Tibial nerve (tissue), 4 donors: ENCODE results near the gene PFAS. TPM values are rescaled to one million over a fixed set of nuclear protein-coding genes. Genes with fewer than 3 reads are reported as not detected.

Source experiments
- DNase-seq, 2 donors: peaks; one replicate each; pipeline ENCODE4 v3.0.0-alpha.2; 2019; ENCODE audit warnings: low spot score in 2 of 2
- H3K27ac ChIP-seq, 4 donors: fragments of 200-600 bp; sonication (generic) in 3 of 4; one replicate each; pipeline ENCODE4 v1.5.1; 2017 to 2019; ENCODE audit warnings: mild to moderate bottlenecking in 1 of 4
- H3K27me3 ChIP-seq, 2 donors: fragments of 200-600 bp; sonication (generic) in 1 of 2; one replicate each; pipeline versions ENCODE4 v1.5.1 to v1.6.0; 2017 to 2019
- H3K36me3 ChIP-seq, 3 donors: fragments of 200-600 bp; sonication (generic); one replicate each; pipeline ENCODE4 v1.5.1; 2018 to 2019
- H3K4me1 ChIP-seq, 4 donors: fragments of 200-600 bp; sonication (generic) in 3 of 4; one replicate each; pipeline ENCODE4 v1.5.1; 2017 to 2019
- H3K4me3 ChIP-seq, 4 donors: fragments of 200-600 bp; sonication (generic) in 3 of 4; one replicate each; pipeline ENCODE4 v1.5.1; 2017 to 2019; ENCODE audit warnings: mild to moderate bottlenecking in 1 of 4, moderate library complexity in 1 of 4
- H3K9me3 ChIP-seq, 4 donors: fragments of 200-600 bp; sonication (generic) in 3 of 4; one replicate each; pipeline ENCODE4 v1.5.1; 2017 to 2019
- CTCF ChIP-seq, 5 experiments: fragments of 200-600 bp in 3 of 5; fragments of 450-650 bp in 2 of 5; sonication (generic) in 3 of 5; IDR thresholded peaks; one replicate each; pipeline ENCODE4 v1.5.1; 2016 to 2019; ENCODE audit warnings: antibody characterized with exemption in 5 of 5, mild to moderate bottlenecking in 3 of 5, moderate library complexity in 2 of 5
- EP300 ChIP-seq, 2 donors: sonication (generic); formaldehyde crosslinking; IDR thresholded peaks; one replicate each; pipeline ENCODE4 v1.6.1; 2017; ENCODE audit warnings: antibody characterized with exemption in 2 of 2, mild to moderate bottlenecking in 1 of 2
- POLR2A ChIP-seq, 2 donors: fragments of 450-650 bp; IDR thresholded peaks; one replicate each; pipeline ENCODE4 v1.6.1; 2017; ENCODE audit warnings: antibody characterized with exemption in 2 of 2, mild to moderate bottlenecking in 2 of 2, moderate library complexity in 2 of 2
- WGBS, 2 donors: methylation state at CpG; one replicate each; pipeline ENCODE4 v1.1.5; 2018; 5-methylcytosine and 5-hydroxymethylcytosine counted together
- total RNA-seq, 4 donors: library from RNA; depleted of rRNA; stranded (reverse); fragments of >200 nt; gene quantifications; one replicate each; pipeline ENCODE4 v1.1.0, GENCODE V29; 2016

Gene PFAS
- total RNA-seq, 4 donors from 2014 or later = 19.2 to 39.9 (median 29.5) TPM

- 94 to 96% methylated on average over 11 of the region's 11 CpGs for WGBS, 2 donors
- no peak for TF ChIP-seq POLR2A (IDR thresholded peaks at IDR 0.05)
- TF ChIP-seq EP300 (IDR thresholded peaks at IDR 0.05) = no peak
- TF ChIP-seq CTCF (IDR thresholded peaks at IDR 0.05) = no peak
- Histone ChIP-seq H3K36me3 (peaks cover 0 to 62% (median 5%) of the 10 kb centered on the region in 3 donors), H3K4me3 (no peak overlapping the region), H3K27me3 (no peaks in the 10 kb centered on the region), H3K27ac (no peak overlapping the region), H3K9me3 (no peaks in the 10 kb centered on the region), H3K4me1 (peaks cover 0 to 4% (median 2%) of the 10 kb centered on the region in 4 donors)
- DNase-seq = no peak
Measured at GRCh38 chr17:8254881-8255280, 5.8 kb downstream of the PFAS start.

GRCh38 chr17:8255499-8255898 lies 6.4 kb downstream of the PFAS start:
- peaks cover 0 to 68% (median 5%) of the 10 kb centered on the region in 3 donors for H3K36me3 ChIP-seq

GRCh38 chr17:8256291-8256690 lies 7.2 kb downstream of the PFAS start:
- no peak for TF ChIP-seq CTCF (IDR thresholded peaks at IDR 0.05)
- TF ChIP-seq POLR2A (IDR thresholded peaks at IDR 0.05) = no peak
- no peak for TF ChIP-seq EP300 (IDR thresholded peaks at IDR 0.05)
- Histone ChIP-seq H3K36me3 (peaks cover 0 to 76% (median 5%) of the 10 kb centered on the region in 3 donors), H3K4me1 (no peaks in the 10 kb centered on the region), H3K27ac (no peak overlapping the region), H3K4me3 (no peak overlapping the region), H3K27me3 (no peaks in the 10 kb centered on the region), H3K9me3 (no peaks in the 10 kb centered on the region)
- WGBS, 2 donors = 91 to 93% methylated on average over 10 of the region's 10 CpGs
- DNase-seq = no peak

More at GRCh38 chr17:8255499-8255898, 6.4 kb downstream of the PFAS start:
- Histone ChIP-seq H3K27me3 (no peaks in the 10 kb centered on the region), H3K4me1 (no peaks in the 10 kb centered on the region), H3K4me3 (no peak overlapping the region), H3K9me3 (no peaks in the 10 kb centered on the region), H3K27ac (no peak overlapping the region)
- 91% methylated on average over 9 of the region's 9 CpGs for WGBS, 2 donors
- TF ChIP-seq EP300 (IDR thresholded peaks at IDR 0.05) (no peak), POLR2A (IDR thresholded peaks at IDR 0.05) (no peak), CTCF (IDR thresholded peaks at IDR 0.05) (no peak)
- DNase-seq = no peak

- 98 to 99% methylated on average over 6 of the region's 6 CpGs for WGBS, 2 donors
- DNase-seq = no peak
- no peaks in the 10 kb centered on the region for H3K9me3 ChIP-seq
- no peaks in the 10 kb centered on the region for H3K4me1 ChIP-seq
- TF ChIP-seq EP300 (IDR thresholded peaks at IDR 0.05) = no peak
- TF ChIP-seq POLR2A (IDR thresholded peaks at IDR 0.05) = no peak
- no peak for TF ChIP-seq CTCF (IDR thresholded peaks at IDR 0.05)
- no peaks in the 10 kb centered on the region for H3K27me3 ChIP-seq
- no peak overlapping the region for H3K4me3 ChIP-seq
- peaks cover 0 to 80% (median 5%) of the 10 kb centered on the region in 3 donors for H3K36me3 ChIP-seq
- H3K27ac ChIP-seq = no peak overlapping the region
Measured at GRCh38 chr17:8256691-8257090, 7.6 kb downstream of the PFAS start.

GRCh38 chr17:8257801-8258200 lies 8.7 kb downstream of the PFAS start:
- Histone ChIP-seq H3K36me3 (peaks cover 0 to 91% (median 5%) of the 10 kb centered on the region in 3 donors), H3K4me1 (no peaks in the 10 kb centered on the region), H3K9me3 (no peaks in the 10 kb centered on the region), H3K4me3 (no peak overlapping the region), H3K27me3 (no peaks in the 10 kb centered on the region), H3K27ac (no peak overlapping the region)
- WGBS, 2 donors = 92 to 95% methylated on average over 8 of the region's 8 CpGs
- TF ChIP-seq CTCF (IDR thresholded peaks at IDR 0.05) = no peak
- TF ChIP-seq POLR2A (IDR thresholded peaks at IDR 0.05) = no peak
- TF ChIP-seq EP300 (IDR thresholded peaks at IDR 0.05) = no peak
- DNase-seq = no peak
